Central memory CD8-positive, alpha-beta T cell (primary cell): ENCODE data around the gene SAMD11.
"Not testable (repeated sequence)": the region's sequence is repeated elsewhere in the genome, so short reads cannot be mapped to it uniquely, and the experiment has no call there.

ENCODE experiments used
- ATAC-seq: fragments of 150-1000 bp; cut with Tn5 transposase; replicated peaks from 2 replicates; pipeline ENCODE4 v1.10.0; 2022; ENCODE audit warnings: mild to moderate bottlenecking, moderate FRiP score, moderate number of reproducible peaks; ENCODE audit not compliant: poor library complexity, severe bottlenecking; ENCODE audit errors: extremely low read depth
- DNase-seq, 2 donors: peaks; one replicate each; pipeline ENCODE4 v3.0.0; 2021; ENCODE audit warnings: low spot score in 2 of 2
- H3K27ac Mint-ChIP-seq: one replicate; pipeline ENCODE4 v1.8.0; 2022; ENCODE audit warnings: low read depth, mild to moderate bottlenecking, moderate library complexity, mixed read lengths
- H3K27me3 Mint-ChIP-seq: one replicate; pipeline ENCODE4 v1.8.0; 2022; ENCODE audit warnings: mixed read lengths
- H3K36me3 Mint-ChIP-seq: one replicate; pipeline ENCODE4 v1.8.0; 2022; ENCODE audit warnings: mild to moderate bottlenecking, moderate library complexity, mixed read lengths; ENCODE audit not compliant: insufficient read depth
- H3K4me1 Mint-ChIP-seq: one replicate; pipeline ENCODE4 v1.8.0; 2022; ENCODE audit warnings: mixed read lengths
- H3K4me3 Mint-ChIP-seq: one replicate; pipeline ENCODE4 v1.8.0; 2022; ENCODE audit warnings: mild to moderate bottlenecking, moderate library complexity, mixed read lengths
- H3K9me3 Mint-ChIP-seq: one replicate; pipeline ENCODE4 v1.8.0; 2022; ENCODE audit warnings: mixed read lengths

SAMD11 gene, protein sequence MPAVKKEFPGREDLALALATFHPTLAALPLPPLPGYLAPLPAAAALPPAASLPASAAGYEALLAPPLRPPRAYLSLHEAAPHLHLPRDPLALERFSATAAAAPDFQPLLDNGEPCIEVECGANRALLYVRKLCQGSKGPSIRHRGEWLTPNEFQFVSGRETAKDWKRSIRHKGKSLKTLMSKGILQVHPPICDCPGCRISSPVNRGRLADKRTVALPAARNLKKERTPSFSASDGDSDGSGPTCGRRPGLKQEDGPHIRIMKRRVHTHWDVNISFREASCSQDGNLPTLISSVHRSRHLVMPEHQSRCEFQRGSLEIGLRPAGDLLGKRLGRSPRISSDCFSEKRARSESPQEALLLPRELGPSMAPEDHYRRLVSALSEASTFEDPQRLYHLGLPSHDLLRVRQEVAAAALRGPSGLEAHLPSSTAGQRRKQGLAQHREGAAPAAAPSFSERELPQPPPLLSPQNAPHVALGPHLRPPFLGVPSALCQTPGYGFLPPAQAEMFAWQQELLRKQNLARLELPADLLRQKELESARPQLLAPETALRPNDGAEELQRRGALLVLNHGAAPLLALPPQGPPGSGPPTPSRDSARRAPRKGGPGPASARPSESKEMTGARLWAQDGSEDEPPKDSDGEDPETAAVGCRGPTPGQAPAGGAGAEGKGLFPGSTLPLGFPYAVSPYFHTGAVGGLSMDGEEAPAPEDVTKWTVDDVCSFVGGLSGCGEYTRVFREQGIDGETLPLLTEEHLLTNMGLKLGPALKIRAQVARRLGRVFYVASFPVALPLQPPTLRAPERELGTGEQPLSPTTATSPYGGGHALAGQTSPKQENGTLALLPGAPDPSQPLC

DNA sequence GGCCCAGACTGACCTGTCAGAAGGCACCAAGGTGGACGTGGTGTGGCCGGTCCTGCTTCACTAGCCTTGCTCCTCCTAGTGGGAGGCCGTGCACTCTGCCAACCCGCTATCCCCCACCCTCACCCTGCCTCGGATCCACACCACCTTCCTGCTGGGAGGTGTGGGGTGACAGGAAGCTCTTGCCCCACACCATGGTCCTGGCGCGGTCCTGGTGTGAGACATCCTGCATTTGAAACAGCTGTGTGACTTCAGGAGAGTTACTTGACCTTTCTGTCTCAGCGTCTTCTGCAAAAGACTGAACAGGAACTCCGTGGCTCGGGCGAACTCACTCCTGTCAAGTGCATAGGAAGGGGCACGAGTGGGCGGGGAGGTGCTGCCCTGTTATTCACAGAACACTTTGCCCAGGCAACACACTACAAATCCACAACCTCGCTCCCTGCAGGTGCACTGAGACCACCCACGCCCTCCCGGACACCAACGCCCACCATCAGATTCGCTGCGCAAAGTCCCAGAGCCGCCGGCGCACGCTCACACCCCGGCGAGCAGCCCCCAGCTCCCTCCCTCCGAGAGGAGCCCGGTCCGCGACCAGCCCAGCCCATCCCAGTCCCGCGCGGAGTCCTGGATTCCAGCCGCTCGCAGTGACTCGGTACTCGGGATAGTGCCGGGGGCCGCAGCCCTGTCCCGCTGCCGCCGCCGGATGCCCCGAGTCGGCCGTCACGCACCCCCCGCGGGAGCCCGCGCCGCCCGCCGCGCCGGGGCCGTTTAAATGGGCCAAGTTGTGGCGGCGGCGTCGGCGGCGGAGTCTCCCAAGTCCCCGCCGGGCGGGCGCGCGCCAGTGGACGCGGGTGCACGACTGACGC is at the start of gene SAMD11:
Gene SAMD11 (plus strand): TSS at position 793 of the 860 bp plus-strand sequence. CDS start 509 bp downstream, outside the sequence.
- Mint-ChIP-seq H3K4me1 (peaks cover 10% of the 10 kb centered on the region), H3K36me3 (peaks cover 6% of the 10 kb centered on the region), H3K4me3 (peak within 1 kb of the TSS; percentile 71), H3K9me3 (no peaks in the 10 kb centered on the region), H3K27ac (no peak within 1 kb of the TSS), H3K27me3 (peaks cover 68% of the 10 kb centered on the region)
- ATAC-seq (peak; percentile 29), DNase-seq (peak in 1 of 2 donors; percentile 41)

DNA sequence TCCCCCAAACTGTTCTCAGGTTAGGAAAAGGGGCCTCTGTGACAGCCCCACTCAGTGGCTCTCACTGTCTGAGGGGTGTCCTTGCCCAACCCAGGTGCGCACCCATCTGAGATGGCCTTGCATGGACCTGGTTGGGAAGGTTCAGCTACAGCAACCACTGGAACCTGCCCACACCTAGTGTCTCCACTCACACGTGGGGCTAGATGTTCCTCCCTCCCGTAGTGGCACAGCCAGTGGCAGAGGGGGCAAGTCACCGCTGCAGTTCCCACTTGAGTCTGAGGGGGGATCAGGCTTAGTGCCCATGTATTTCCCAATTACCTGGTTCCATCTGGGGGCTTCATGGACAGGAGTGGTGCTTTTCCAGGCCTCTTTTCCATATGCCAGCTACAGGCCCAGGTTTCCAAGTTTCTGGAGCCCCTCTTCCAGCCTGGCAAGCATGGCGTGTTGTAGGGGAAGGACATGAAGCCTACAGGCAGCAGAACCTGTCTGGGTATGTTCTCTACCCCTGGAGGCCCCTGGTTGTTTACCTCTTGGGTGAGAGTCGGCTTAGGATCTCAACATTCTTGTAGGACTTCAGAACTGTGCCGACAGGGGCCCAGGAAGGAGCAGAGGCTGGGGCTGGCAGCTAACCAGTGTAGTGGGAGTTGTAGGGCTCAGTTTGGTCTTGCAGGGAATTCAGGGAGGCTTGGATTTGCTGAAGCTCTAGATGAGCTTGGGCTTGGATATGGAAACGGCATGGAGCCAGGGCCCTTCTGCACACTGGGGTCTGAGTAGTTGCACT is 47.1 kb upstream of the SAMD11 start:
- not testable (repeated sequence) for H3K27ac Mint-ChIP-seq, ATAC-seq, H3K36me3 Mint-ChIP-seq, H3K4me1 Mint-ChIP-seq, H3K9me3 Mint-ChIP-seq, DNase-seq, H3K4me3 Mint-ChIP-seq
- peaks cover 20% of the 10 kb centered on the region for H3K27me3 Mint-ChIP-seq

DNA sequence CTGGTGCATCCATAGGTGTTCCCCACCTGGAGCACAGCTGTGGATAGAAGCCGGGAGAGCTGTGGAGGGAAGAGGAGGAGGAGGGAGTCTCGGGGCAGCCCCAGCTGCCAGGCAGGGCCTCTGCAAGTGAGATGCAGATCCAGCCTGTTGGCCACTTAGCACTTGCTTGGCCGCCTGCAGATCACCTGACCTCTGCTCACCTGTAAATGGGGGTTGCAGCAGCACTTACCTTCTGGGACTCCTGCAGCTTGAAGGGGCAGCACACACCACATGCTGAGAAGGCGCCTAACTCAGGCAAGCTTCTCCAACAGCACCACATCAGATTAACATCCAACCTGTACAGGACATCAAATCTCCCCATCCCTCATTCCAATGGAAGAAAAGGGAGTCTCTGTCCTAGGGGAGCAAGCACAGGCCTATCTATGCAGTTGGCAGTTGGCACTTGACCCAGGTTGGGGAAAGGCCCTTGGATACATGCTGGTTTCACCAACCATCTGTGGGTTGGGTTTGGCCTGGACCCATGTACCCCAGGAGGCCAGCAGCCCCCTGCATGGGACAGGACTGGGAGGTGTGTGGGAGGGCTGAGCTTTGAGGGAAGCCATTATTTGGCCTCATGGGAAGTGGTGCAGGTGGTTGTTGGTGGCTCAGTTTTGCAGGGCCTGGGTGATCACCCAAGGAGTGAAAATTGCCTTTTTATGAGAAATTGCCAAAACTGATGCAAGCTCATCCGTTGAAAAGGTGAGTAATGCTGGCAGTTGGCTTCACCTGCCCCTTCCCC is 46.3 kb upstream of the SAMD11 start:
- not testable (repeated sequence) for H3K36me3 Mint-ChIP-seq, DNase-seq, H3K4me1 Mint-ChIP-seq, ATAC-seq, H3K9me3 Mint-ChIP-seq, H3K4me3 Mint-ChIP-seq, H3K27ac Mint-ChIP-seq
- H3K27me3 Mint-ChIP-seq: peaks cover 23% of the 10 kb centered on the region

DNA sequence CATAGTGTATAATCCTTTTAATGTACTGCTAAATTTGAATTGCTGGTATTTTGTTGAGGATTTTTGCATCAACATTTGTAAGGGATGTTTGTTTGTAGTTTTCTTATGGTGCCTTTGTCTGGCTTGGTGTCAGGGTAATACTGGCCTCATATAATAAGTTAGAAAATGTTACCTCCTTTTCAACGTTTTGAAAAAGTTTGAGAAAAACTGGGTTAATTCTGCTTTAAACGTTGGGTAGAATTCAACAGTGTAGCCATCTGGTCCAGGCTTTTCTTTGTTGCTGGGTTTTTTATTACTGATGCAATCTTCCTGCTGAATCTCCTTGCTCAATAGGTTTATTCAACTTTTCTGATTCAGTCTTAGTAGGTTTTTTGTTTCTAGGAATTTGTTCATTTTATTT is 43.2 kb upstream of the SAMD11 start:
- not testable (repeated sequence) for H3K9me3 Mint-ChIP-seq, H3K36me3 Mint-ChIP-seq, H3K4me3 Mint-ChIP-seq, ATAC-seq, DNase-seq, H3K4me1 Mint-ChIP-seq, H3K27ac Mint-ChIP-seq
- peaks cover 35% of the 10 kb centered on the region for H3K27me3 Mint-ChIP-seq

DNA sequence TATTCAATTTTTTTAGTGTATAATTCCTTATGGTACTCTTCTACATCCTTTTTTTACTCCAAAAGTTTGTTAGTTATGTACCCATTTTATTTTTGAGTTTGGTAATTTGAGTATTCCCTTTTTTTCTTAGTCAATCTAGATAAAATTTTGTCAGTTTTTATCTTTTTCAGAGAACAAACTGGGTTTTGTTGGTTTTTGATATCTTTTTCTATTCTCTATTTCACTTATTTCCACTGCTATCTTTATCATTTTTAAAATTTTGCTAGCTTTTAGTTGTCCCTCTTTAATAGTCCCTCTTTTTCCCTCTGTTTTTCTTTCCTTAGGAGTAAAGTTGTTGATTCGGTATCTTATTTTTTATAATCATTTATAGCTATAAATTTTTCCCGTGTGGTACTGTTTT is 42.8 kb upstream of the SAMD11 start:
- not testable (repeated sequence) for H3K4me3 Mint-ChIP-seq, H3K27ac Mint-ChIP-seq, H3K9me3 Mint-ChIP-seq, H3K36me3 Mint-ChIP-seq, H3K4me1 Mint-ChIP-seq, DNase-seq, ATAC-seq
- H3K27me3 Mint-ChIP-seq: peaks cover 38% of the 10 kb centered on the region

DNA sequence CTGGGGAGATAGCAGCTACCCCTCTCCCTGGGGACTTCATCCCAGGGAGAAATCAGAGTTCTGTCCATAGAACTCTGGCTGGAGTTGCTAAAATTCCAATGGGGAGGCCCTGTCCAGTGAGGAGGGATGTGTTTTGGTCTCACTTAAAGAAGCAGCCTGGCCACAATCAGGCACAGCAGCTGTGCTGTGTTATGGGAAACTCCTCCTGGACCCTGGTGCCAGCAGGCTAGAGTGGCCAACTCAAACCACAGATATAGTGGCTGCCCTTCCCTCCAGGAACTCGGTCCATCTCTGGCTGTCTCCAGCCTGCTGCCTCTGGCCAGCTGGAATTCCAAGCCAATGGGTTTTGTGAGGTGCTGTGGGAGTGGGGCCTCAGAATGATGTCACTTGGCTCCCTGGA is 37.4 kb upstream of the SAMD11 start:
- H3K36me3 Mint-ChIP-seq: no peaks in the 10 kb centered on the region
- ATAC-seq (no peak), DNase-seq (no peak)
- no peak overlapping the region for H3K4me3 Mint-ChIP-seq
- H3K27ac Mint-ChIP-seq: no peak overlapping the region
- peaks cover 72% of the 10 kb centered on the region for H3K27me3 Mint-ChIP-seq
- H3K4me1 Mint-ChIP-seq: no peaks in the 10 kb centered on the region
- H3K9me3 Mint-ChIP-seq: no peaks in the 10 kb centered on the region

DNA sequence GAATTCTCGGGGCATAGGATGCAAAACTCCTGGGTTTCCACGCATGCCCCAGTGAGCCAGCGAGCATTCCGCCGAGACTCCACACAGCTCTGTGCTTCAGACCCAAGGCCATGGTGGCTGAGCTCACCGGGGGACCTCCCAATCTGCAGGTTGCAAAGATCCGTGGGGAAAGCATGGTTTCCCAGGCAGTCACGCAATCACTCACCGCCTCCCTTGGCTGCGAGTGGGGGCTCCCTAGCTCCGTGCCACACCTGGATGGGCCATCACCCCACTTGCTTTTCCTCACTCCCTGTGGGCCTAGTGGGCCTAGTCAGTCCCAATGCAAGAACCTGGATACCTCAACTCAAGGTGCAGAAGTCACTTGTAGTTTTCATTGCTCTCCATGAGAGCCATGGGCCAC is 37.0 kb upstream of the SAMD11 start:
- Mint-ChIP-seq H3K27ac (no peak overlapping the region), H3K27me3 (peaks cover 72% of the 10 kb centered on the region), H3K4me1 (no peaks in the 10 kb centered on the region), H3K4me3 (no peak overlapping the region), H3K9me3 (no peaks in the 10 kb centered on the region), H3K36me3 (no peaks in the 10 kb centered on the region)
- no peak for ATAC-seq
- DNase-seq: no peak

DNA sequence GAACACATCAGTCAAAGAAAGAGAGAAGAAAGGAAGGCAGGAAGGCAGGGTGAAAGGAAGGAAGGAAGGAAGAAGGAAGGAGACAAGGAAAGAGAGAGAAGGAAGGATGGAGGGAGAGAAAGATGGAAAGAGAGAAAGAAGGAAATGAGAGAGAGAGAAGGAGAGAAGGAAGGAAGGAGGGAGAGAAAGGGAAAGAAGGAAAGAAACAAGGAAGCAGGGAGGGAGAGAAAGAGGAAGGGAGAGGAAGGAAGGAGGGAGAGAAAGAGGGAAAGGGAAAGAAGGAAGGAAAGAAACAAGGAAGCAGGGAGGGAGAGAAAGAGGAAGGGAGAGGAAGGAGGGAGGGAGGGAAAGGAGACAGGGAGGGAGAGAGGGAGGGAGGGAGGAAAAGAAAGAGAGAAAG is 35.4 kb upstream of the SAMD11 start:
- DNase-seq (no peak), ATAC-seq (no peak)
- H3K9me3 Mint-ChIP-seq: no peaks in the 10 kb centered on the region
- no peak overlapping the region for H3K4me3 Mint-ChIP-seq
- H3K4me1 Mint-ChIP-seq: no peaks in the 10 kb centered on the region
- H3K27me3 Mint-ChIP-seq: peaks cover 60% of the 10 kb centered on the region
- H3K36me3 Mint-ChIP-seq: no peaks in the 10 kb centered on the region
- H3K27ac Mint-ChIP-seq: no peak overlapping the region

DNA sequence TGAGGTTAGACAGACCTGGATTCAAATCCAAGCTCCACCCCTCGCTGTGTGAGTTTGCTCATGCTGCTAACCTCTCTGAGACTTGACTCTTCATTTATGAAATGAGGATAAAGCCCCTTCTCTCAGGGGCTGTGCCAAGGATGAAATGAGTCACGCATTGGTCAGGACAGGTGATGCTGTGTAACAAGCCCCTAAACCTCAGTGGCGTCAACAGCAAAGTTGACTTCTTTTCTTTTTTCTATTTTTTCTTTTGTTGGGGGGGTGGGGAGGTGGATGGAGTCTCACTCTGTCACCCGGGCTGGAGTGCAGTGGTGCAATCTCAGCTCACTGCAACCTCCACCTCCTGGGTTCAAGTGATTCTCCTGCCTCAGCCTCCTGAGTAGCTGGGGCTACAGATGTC is 33.9 kb upstream of the SAMD11 start:
- H3K27ac Mint-ChIP-seq, H3K9me3 Mint-ChIP-seq, DNase-seq, H3K36me3 Mint-ChIP-seq, H3K4me3 Mint-ChIP-seq, ATAC-seq, H3K4me1 Mint-ChIP-seq: not testable (repeated sequence)
- peaks cover 53% of the 10 kb centered on the region for H3K27me3 Mint-ChIP-seq

DNA sequence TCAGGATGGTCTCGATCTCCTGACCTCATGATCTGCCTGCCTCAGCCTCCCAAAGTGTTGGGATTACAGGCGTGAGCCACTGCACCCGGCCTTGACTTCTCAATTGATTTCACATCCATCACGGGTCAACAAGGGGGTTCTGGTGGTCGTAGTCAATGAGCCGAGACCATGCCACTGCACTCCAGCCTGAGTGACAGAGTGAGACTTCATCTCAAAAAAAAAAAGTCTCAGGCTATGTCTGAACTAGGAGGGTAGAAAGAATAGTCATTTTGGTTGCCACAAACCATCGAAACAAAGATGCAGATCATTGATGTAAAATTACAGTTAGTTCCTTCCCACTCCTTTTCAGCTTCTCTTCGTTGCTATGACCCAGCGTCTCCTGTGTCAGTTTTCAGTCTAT is 33.5 kb upstream of the SAMD11 start:
- ATAC-seq, DNase-seq, H3K36me3 Mint-ChIP-seq, H3K9me3 Mint-ChIP-seq, H3K4me3 Mint-ChIP-seq, H3K27ac Mint-ChIP-seq, H3K4me1 Mint-ChIP-seq: not testable (repeated sequence)
- H3K27me3 Mint-ChIP-seq: peaks cover 52% of the 10 kb centered on the region

DNA sequence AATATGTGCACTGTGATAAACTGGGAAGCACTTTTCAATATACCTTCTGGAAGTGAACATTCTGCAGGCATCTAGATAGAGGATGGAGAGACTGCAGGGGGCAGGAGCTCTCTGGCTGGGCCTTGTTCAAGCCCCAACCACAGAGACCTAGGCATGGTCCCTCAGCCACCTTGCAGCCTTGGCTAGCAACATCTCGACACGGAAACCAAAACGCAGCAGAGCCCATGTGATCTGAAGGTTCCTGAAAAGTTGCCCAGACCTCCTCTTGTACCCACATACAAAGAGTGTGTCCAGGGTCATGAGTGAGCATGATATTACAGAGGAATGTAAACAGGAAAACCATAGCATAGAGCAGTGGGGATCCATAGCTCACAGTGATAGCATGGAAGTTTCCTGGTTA is 33.1 kb upstream of the SAMD11 start:
- Mint-ChIP-seq H3K9me3 (no peaks in the 10 kb centered on the region), H3K27me3 (peaks cover 52% of the 10 kb centered on the region), H3K36me3 (peaks cover 2% of the 10 kb centered on the region), H3K4me3 (no peak overlapping the region), H3K4me1 (no peaks in the 10 kb centered on the region), H3K27ac (no peak overlapping the region)
- DNase-seq: no peak
- no peak for ATAC-seq
